ENCODE measurements around the gene CRYGC.
"Not testable (repeated sequence)": the region's sequence is repeated elsewhere in the genome, so short reads cannot be mapped to it uniquely, and the experiment has no call there.

CRYGC gene

GRCh38 chr2:208135794-208136715, 6.4 kb upstream of the CRYGC start:
- DNase-seq = no peak

- DNase-seq = no peak
Observed at GRCh38 chr2:208134928-208135586, 5.4 kb upstream of the CRYGC start.

- DNase-seq = no peak
Observed at GRCh38 chr2:208130712-208131110, 1.1 kb upstream of the CRYGC start.

- DNase-seq = no peak
Observed at GRCh38 chr2:208128136-208128535, 1.5 kb downstream of the CRYGC start.

GRCh38 chr2:208127090-208127489, 2.5 kb downstream of the CRYGC start:
- no peak for DNase-seq

GRCh38 chr2:208125251-208125650, 4.4 kb downstream of the CRYGC start:
- DNase-seq = no peak

GRCh38 chr2:208124013-208124715, 5.5 kb downstream of the CRYGC start, which contains the start of gene CRYGD:
Gene CRYGD, minus strand, starts transcription at chr2:208124524. Its CDS starts 51 bp downstream, at chr2:208124473.
- peak; percentile 32 for DNase-seq

GRCh38 chr2:208122248-208122647, 7.4 kb downstream of the CRYGC start:
- no peak for DNase-seq

- DNase-seq = no peak
Observed at GRCh38 chr2:208118918-208119317, 10.7 kb downstream of the CRYGC start.

GRCh38 chr2:208117390-208117789, 12.2 kb downstream of the CRYGC start:
- not testable (repeated sequence) for DNase-seq

- no peak for DNase-seq
Observed at GRCh38 chr2:208112969-208113368, 16.7 kb downstream of the CRYGC start.

GRCh38 chr2:208112273-208112745, 17.3 kb downstream of the CRYGC start:
- peak; percentile 20 for DNase-seq

- no peak for DNase-seq
Observed at GRCh38 chr2:208103616-208104015, 26.0 kb downstream of the CRYGC start.

GRCh38 chr2:208101716-208102631, 27.7 kb downstream of the CRYGC start:
- DNase-seq = no peak

- no peak for DNase-seq
Observed at GRCh38 chr2:208099682-208100470, 29.8 kb downstream of the CRYGC start.

GRCh38 chr2:208098701-208099100, 30.9 kb downstream of the CRYGC start:
- not testable (repeated sequence) for DNase-seq

- DNase-seq = no peak
Observed at GRCh38 chr2:208098267-208098666, 31.4 kb downstream of the CRYGC start.

GRCh38 chr2:208097801-208098200, 31.8 kb downstream of the CRYGC start:
- DNase-seq = no peak

GRCh38 chr2:208097313-208097712, 32.3 kb downstream of the CRYGC start:
- no peak for DNase-seq

GRCh38 chr2:208096080-208096479, 33.5 kb downstream of the CRYGC start:
- no peak for DNase-seq

- DNase-seq = no peak
Observed at GRCh38 chr2:208093128-208093527, 36.5 kb downstream of the CRYGC start.
